OCI-LY1 (cell line): ENCODE results near the gene XKR7.

ENCODE experiments used
- EZH2 ChIP-seq: fragments of 200-600 bp; sonication (generic), shearing (Covaris generic); IDR thresholded peaks from 2 replicates; pipeline ENCODE4 v1.8.0; 2017; ENCODE audit warnings: borderline replicate concordance, mixed run types, mild to moderate bottlenecking, antibody characterized with exemption, low read length, moderate library complexity, mixed read lengths
- TF ChIP-seq, protein P1 (sequence below): fragments of 200-600 bp; sonication (generic), shearing (Covaris generic); IDR thresholded peaks from 2 replicates; pipeline ENCODE4 v1.5.1; 2017; ENCODE audit warnings: mild to moderate bottlenecking, antibody characterized with exemption, low read length, moderate library complexity, mixed read lengths

- TF ChIP-seq EZH2 = no peak
- TF ChIP-seq, protein P1, sequence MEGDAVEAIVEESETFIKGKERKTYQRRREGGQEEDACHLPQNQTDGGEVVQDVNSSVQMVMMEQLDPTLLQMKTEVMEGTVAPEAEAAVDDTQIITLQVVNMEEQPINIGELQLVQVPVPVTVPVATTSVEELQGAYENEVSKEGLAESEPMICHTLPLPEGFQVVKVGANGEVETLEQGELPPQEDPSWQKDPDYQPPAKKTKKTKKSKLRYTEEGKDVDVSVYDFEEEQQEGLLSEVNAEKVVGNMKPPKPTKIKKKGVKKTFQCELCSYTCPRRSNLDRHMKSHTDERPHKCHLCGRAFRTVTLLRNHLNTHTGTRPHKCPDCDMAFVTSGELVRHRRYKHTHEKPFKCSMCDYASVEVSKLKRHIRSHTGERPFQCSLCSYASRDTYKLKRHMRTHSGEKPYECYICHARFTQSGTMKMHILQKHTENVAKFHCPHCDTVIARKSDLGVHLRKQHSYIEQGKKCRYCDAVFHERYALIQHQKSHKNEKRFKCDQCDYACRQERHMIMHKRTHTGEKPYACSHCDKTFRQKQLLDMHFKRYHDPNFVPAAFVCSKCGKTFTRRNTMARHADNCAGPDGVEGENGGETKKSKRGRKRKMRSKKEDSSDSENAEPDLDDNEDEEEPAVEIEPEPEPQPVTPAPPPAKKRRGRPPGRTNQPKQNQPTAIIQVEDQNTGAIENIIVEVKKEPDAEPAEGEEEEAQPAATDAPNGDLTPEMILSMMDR = no peak
Observed at GRCh38 chr20:31922588-31922987, 45.4 kb upstream of the XKR7 start.
